CMK (cell line): Measurements from ENCODE around the gene LRRTM4.

Experiments used
- DNase-seq: peaks from one replicate; pipeline ENCODE4 v3.0.0-alpha.2; 2010; ENCODE audit warnings: low read depth

LRRTM4 gene

GRCh38 chr2:77470096-77470495 lies 52.1 kb downstream of the LRRTM4 start:
- DNase-seq, result no peak

- DNase-seq, result no peak
Observed at GRCh38 chr2:77469106-77469505, 53.1 kb downstream of the LRRTM4 start.

DNA sequence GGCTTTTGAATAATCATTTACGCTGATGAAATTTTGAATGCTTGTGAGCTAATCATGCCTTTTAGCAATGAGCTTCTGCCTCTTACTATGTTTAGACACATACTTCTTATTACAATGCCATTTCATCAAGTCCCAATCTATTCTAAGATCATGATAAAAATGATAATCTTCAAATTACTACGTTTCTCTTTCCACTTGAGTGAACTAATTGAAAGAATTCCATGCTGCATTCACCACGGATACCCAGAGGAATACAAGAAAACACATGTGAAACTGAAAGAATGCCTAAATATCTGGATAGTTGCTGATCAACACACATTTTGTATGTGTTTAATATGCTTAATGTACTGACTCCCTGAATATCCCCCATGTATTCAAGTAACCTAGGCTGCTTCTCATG lies 62.3 kb downstream of the LRRTM4 start:
- no peak for DNase-seq

DNA sequence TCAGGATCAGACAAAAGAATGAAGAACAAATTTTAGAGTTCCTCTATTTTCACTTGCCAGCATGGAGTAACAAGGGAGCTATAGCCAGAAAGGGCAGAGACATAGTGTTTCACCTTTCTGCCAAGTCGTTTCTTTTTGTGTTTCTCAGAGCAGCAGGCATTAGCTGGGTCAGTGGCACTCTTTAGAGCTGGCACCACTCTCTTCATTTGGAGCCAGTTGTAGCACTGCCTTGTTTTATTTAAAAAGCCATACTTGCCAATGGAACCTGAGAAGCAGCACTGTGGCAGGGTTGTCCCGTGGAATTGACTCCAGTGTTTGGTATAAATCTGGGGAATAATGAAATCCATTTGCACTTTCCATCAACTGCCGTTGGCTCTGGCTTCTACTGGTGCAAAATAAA lies 64.0 kb downstream of the LRRTM4 start:
- no peak for DNase-seq

- DNase-seq, result no peak
Observed at GRCh38 chr2:77457665-77458064, 64.5 kb downstream of the LRRTM4 start.

DNA sequence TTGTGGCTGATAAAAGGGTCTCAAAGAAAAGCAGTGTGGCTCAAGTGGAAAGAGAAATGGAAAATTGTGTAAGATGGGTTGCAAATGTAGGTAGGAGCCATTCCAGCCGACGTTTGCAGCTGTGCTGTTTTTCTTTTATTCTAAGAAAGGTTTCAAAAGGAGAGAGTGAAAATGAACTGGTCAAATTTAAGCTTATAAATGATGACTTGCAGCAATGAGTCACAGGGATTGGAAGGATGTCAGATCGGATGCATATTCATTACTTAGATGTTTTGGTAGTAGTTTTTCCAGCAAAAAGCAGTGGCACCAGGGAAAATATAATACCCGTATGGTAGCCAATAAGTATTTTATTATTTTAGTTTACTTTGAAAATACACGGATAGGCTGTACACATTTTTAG lies 79.1 kb downstream of the LRRTM4 start:
- DNase-seq, result no peak

- no peak for DNase-seq
Observed at GRCh38 chr2:77434880-77435279, 87.3 kb downstream of the LRRTM4 start.

DNA sequence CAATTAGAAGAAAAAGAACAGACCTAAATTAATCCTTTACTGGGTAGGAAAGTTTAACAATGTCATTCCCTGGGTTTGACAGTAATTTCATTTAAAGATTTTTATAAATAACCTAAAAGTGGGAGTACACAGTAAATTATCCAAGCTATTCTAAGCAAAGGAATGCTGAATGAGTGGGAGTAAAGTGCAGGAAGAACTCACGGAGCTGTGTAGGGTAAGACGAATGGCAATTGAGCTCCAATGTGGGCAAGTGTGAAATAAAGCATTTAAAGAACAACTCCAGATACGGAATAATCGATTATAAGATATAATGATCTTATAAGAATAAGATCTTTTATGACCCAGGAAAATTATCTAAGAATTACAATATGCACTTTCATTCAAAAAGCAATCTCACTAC lies 93.2 kb downstream of the LRRTM4 start:
- no peak for DNase-seq

DNA sequence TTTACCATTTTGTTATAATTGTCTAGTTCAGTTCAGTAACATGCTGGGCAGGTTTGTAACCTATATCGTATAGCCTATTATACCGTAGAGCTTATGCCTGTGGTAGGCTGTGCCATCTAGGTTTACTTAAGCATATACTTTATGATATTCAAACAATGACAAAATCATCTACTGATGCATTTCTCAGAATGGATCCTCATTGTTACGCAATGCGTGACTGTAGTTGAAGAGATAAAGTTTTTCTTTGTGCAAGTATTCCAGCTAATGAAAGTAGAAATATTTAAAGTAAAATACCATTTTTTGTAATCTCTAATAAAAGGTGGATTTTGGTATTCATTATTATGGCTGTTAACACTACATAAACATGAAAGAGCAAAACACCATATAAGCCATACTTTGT lies 100.2 kb downstream of the LRRTM4 start:
- DNase-seq, result no peak

GRCh38 chr2:77418537-77418936 lies 103.6 kb downstream of the LRRTM4 start:
- no peak for DNase-seq

DNA sequence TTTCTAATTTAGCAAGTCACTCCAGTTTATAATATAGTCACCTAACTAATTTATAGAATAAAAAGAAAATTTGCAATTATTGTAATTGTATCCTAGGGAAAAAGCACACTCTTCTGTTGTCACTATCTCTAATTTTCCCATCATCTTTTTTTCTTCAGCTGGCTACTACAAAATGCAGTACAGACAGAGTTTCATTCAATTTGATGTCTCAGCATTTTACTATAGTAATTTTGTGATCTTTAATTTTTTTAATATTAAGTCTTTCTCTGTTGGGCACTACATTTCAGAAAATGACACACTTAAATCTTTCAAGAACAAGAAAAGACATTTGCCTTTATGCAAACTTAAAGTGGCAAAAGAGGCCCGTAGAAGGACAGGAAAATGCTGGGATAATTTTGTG lies 118.0 kb downstream of the LRRTM4 start:
- DNase-seq, result no peak

GRCh38 chr2:77398970-77399600 lies 123.1 kb downstream of the LRRTM4 start:
- DNase-seq, result no peak

DNA sequence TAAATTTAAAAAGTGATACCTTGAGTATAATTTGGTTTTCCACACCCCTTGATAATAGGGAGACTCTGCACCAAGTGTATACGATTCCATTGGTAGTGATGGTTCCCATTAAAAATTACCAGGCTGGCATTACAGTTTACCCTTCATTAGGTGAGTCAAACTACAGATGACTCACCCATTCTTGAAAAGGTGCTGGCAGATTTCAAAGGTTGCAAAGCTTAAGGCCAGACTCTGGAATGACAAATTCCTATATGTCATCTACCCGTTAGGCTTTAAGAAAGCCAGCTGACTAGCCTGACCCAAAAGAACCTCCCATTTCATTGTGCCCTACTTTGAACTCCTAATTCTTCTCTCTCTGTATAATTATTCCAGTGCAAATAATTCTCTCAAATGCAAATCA lies 124.4 kb downstream of the LRRTM4 start:
- DNase-seq, result no peak

DNA sequence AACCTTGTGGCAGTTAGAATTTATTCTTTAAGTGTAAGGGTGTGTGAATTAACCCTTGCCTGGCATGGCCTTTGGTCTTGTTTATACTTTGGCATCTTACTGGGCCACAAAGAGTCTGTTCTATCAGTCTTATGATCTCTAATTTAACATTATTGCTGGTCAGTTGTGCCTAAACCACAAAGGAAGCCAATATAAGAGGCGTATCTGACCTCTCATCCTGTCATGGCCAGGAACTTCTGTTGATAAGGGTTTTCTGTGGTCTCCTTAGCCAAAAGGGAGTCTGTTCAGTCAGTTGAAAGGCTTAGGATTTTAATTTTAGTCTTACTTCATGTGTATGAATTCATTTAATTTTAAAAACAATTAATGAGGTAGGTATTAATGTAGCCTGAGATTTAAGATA lies 127.2 kb downstream of the LRRTM4 start:
- peak; percentile 53 for DNase-seq

- no peak for DNase-seq
Observed at GRCh38 chr2:77391119-77391518, 131.1 kb downstream of the LRRTM4 start.

GRCh38 chr2:77387324-77387723 lies 134.9 kb downstream of the LRRTM4 start:
- DNase-seq, result no peak

DNA sequence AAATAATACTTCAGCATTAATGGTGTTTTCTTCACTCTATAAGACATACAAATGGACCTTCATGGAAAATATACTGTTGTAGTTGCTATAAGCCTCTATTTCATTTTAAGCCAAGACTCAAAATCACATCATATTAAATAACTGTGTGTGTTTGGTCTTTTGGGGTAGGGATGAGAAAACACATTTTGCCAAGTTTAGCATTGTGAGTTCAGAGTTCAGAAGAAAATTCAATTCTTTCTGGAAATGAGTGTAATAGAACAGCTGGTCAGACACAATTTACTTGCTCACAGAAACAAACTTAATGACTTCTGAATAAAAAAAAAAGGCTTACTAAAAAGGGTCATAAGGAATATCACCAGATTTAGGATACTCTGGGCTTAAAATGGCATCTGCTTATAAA lies 149.5 kb downstream of the LRRTM4 start:
- no peak for DNase-seq

DNA sequence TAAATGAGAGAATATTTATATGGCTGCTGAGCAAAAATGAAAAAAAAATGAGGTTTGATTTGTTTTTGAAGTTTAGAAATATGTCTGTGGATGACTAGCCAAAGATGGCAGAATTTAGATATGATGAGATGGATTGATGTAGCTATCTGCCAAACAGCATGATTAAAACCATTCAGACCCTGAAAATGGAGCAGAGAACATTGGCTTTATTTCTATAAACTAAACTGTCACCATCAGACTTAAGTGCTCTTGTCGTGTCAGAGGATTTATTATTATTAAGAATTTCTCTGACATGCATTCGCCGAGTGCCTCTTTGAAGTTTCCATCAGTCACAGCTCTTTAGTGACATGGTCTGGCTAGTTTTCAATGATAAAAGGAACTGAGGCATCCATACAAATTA lies 151.7 kb downstream of the LRRTM4 start:
- no peak for DNase-seq

- DNase-seq, result no peak
Observed at GRCh38 chr2:77363277-77363676, 158.9 kb downstream of the LRRTM4 start.

DNA sequence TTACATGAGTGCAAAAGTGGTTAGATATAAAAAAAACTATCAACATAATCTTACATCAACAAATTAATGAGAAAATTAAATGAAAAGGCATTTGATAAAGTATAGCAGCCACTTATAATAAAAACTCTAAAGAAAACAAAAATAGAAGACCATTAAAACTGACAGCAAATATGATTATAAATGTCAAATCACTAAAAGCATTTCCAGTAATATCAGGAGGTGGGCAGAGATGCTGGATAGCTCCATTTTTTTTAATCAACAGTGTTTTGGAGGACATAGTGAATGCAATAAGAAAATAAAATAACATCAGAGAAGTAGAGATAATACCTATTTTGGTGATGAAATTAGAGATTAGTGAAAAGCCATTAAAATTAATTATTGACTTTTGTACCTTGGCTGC lies 173.4 kb downstream of the LRRTM4 start:
- no peak for DNase-seq

DNA sequence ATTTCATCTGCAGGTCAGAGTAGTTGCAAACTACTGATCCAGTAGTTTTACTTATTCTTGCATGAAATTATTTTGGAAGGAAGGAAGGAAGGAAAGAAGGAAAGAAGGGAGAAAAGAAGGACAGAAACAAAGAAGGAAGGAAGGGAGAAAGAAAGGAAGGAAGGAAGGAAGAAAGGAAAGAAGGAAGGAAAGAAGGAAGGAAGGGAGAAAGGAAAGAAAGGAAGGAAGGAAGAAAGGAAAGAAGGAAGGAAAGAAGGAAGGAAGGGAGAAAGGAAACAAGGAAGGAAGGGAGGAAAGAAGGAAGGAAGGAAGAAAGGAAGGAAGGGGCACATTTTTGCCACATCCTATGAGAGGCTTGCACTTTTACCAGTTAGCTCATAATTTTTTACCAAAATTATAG lies 186.2 kb downstream of the LRRTM4 start:
- no peak for DNase-seq

- DNase-seq, result no peak
Observed at GRCh38 chr2:77328134-77328931, 193.8 kb downstream of the LRRTM4 start.

DNA sequence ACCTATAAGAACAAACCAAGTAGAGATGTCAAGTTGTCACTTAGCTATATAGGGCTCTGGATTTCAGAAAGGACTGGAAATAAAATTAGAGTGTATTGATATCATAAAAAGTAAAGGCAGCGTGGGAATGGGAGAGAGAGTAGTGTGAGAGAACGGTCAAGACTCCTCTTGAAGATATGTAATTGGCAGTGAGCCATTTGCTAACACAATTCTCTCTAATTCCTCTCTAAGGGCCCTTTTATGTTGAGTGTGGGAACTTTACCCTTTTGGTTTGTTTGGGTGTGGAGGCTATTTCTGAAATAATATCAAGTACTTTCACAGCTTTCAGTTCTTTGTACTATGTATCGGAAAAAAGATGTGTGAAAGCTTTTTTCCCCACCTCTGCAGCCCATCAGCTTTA lies 196.8 kb downstream of the LRRTM4 start:
- no peak for DNase-seq

DNA sequence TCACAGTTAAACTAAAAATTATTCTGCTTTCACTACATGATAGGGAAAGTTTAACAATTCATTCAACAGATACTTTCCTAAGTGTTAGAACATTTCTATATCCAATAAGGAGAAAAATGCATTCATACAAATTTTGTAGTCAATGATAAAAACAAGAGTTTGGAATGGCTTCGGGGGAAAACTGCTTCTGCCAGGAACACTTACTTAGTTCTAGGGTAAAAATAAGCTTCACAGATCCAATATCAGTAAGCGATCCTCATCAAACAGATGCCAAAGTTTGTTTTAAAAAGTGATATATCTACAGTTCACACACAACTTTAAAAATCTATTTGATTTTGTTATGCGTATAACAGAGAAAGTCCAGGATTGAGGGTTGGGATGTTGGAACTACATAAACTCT lies 199.7 kb downstream of the LRRTM4 start:
- no peak for DNase-seq
